ENCODE measurements around the gene HIPK2.

- TF ChIP-seq EP300 (IDR thresholded peaks at IDR 0.05) (no peak), CTCF (IDR thresholded peaks at IDR 0.05) (no peak), POLR2A (IDR thresholded peaks at IDR 0.05) (no peak)
Measured at GRCh38 chr7:139691253-139691781, 86.5 kb downstream of the HIPK2 start.

Data from stomach (tissue), 4 donors.